Coronary artery (tissue), 2 donors: ENCODE data around the gene HAX1.

Experiments used
- DNase-seq: peaks from one replicate; pipeline ENCODE4 v3.0.0-alpha.2; 2017; ENCODE audit warnings: low spot score
- H3K27ac ChIP-seq, 2 donors: fragments of 200-600 bp; sonication (generic); one replicate each; pipeline ENCODE4 v1.5.1; 2016 to 2019
- H3K4me3 ChIP-seq: fragments of 200-600 bp; sonication (generic); 2 replicates; pipeline ENCODE4 v1.5.1; 2016; ENCODE audit warnings: mild to moderate bottlenecking, moderate library complexity
- CTCF ChIP-seq: fragments of 200-600 bp; sonication (generic); IDR thresholded peaks from one replicate; pipeline ENCODE4 v1.5.1; 2019; ENCODE audit warnings: antibody characterized with exemption

Gene HAX1

GRCh38 chr1:154237880-154238506, 34.4 kb upstream of the HAX1 start:
- DNase-seq, result no peak
- Histone ChIP-seq H3K4me3 (no peak overlapping the region), H3K27ac (no peak overlapping the region)
- TF ChIP-seq CTCF, result no peak

DNA sequence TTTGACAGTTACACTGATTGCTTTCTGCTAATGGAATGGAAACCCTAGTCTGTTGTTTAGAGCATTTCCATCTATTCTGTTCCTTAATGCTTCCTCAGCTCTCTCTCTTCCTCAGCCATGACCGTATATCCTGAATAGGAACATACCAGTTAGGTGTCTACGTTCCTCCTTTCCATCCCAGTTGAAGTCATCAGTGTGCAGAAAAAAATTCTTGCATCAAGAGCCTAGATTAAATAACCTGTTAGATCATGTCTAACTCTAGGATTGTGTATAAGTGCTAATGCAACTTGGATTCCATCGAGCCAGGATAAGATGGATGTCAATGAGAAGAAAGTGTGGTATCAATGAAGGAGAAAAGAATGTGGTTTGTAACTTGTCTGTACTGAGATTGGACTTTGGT, 32.9 kb upstream of the HAX1 start:
- H3K27ac ChIP-seq, result no peak overlapping the region
- DNase-seq, result no peak
- no peak for TF ChIP-seq CTCF
- H3K4me3 ChIP-seq, result no peak overlapping the region

- Histone ChIP-seq H3K4me3 (no peak overlapping the region), H3K27ac (no peak overlapping the region)
- no peak for DNase-seq
- TF ChIP-seq CTCF, result no peak
Measured at GRCh38 chr1:154240294-154240833, 32.1 kb upstream of the HAX1 start.

GRCh38 chr1:154241703-154242351, 30.6 kb upstream of the HAX1 start:
- H3K4me3 ChIP-seq, result no peak overlapping the region
- DNase-seq, result no peak
- TF ChIP-seq CTCF, result no peak
- no peak overlapping the region for H3K27ac ChIP-seq

DNA sequence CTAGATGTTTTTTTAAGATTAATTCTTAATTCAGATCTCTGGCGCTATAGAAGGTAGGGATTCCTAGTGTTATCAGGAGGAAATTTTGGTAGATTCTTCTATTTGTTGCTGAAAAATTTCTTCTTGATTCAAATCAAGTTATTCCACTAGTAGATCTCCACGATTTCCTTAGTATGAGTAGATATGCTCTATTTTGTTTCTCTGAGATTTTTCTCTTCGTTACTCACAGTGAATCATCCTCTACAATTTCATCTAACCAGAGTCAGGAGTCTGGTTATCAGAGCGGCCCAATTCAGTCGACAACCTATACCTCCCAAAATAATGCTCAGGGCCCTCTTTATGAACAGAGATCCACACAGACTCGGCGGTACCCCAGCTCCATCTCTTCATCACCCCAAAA, 18.8 kb upstream of the HAX1 start:
- DNase-seq, result no peak
- Histone ChIP-seq H3K27ac (no peak overlapping the region), H3K4me3 (no peak overlapping the region)
- TF ChIP-seq CTCF, result no peak

- no peak for DNase-seq
- Histone ChIP-seq H3K4me3 (no peak overlapping the region), H3K27ac (no peak overlapping the region)
- TF ChIP-seq CTCF, result no peak
Measured at GRCh38 chr1:154256686-154257085, 15.7 kb upstream of the HAX1 start.

- Histone ChIP-seq H3K27ac (no peak overlapping the region), H3K4me3 (no peak overlapping the region)
- TF ChIP-seq CTCF, result no peak
- DNase-seq, result no peak
Measured at GRCh38 chr1:154258784-154259183, 13.6 kb upstream of the HAX1 start.
